AG04449 (cell line): Measurements from ENCODE around the gene ANTXR1.

Source experiments
- CTCF ChIA-PET: fragments of 350-600 bp; formaldehyde crosslinking; extraction: SDS; loops from one replicate; lab custom pipeline; 2021; ENCODE audit warnings: antibody characterized with exemption; lab: Yijun Ruan, JAX
- POLR2A ChIA-PET: fragments of 400-600, 350-600 bp; formaldehyde crosslinking; extraction: SDS; loops from one replicate; lab custom pipeline; 2020; ENCODE audit warnings: antibody characterized with exemption, inconsistent platforms; lab: Yijun Ruan, JAX
- DNase-seq: peaks from one replicate; pipeline ENCODE4 v3.0.0-alpha.2; 2010; ENCODE audit warnings: low read depth, low spot score
- H3K4me3 ChIP-seq: 2 replicates; pipeline ENCODE4 v1.5.1; 2011; ENCODE audit warnings: low read depth, mild to moderate bottlenecking, control low read depth, low read length
- TF ChIP-seq, protein P1 (sequence below): IDR thresholded peaks from one replicate; pipeline ENCODE4 v1.5.1; 2011; ENCODE audit warnings: mild to moderate bottlenecking, moderate library complexity, low read length, control low read depth, inconsistent platforms; ENCODE audit not compliant: insufficient read depth; ENCODE audit errors: missing control alignments

The ANTXR1 gene

DNA sequence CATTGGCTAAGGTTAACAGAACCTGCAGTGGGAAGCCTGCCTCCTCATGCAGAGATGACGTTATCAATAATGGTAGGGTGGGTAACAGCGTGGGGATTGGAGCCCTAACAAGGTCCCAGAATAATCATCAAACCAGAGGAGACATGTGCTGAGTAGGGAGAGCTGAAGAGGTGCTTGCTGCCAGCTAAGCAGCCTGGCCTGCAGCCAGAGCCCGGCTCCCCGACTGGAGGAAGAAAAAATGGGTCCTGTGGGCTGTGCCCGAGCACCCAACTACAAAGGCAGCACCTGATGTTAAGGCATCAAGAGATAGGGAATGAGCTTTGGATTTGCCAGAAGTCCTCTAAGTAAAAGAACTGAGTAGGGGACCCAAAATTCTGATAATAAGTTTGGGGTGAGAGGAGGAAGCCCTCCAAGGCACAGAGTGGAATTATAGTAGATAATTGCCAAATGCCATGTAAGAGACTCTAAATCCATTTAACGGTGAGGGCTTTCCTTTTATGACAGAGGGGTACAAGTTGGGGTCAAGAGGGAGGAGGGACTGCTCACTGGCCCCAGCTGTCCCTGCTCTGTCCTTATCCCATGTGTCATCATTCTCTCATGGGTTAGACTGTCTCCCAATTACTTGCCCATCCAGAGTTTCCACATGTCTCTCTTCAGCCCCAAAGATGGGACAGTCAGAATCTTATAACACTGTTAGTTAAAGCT lies 156.1 kb downstream of the ANTXR1 start:
- TF ChIP-seq, protein P1, sequence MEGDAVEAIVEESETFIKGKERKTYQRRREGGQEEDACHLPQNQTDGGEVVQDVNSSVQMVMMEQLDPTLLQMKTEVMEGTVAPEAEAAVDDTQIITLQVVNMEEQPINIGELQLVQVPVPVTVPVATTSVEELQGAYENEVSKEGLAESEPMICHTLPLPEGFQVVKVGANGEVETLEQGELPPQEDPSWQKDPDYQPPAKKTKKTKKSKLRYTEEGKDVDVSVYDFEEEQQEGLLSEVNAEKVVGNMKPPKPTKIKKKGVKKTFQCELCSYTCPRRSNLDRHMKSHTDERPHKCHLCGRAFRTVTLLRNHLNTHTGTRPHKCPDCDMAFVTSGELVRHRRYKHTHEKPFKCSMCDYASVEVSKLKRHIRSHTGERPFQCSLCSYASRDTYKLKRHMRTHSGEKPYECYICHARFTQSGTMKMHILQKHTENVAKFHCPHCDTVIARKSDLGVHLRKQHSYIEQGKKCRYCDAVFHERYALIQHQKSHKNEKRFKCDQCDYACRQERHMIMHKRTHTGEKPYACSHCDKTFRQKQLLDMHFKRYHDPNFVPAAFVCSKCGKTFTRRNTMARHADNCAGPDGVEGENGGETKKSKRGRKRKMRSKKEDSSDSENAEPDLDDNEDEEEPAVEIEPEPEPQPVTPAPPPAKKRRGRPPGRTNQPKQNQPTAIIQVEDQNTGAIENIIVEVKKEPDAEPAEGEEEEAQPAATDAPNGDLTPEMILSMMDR, result no peak

DNA sequence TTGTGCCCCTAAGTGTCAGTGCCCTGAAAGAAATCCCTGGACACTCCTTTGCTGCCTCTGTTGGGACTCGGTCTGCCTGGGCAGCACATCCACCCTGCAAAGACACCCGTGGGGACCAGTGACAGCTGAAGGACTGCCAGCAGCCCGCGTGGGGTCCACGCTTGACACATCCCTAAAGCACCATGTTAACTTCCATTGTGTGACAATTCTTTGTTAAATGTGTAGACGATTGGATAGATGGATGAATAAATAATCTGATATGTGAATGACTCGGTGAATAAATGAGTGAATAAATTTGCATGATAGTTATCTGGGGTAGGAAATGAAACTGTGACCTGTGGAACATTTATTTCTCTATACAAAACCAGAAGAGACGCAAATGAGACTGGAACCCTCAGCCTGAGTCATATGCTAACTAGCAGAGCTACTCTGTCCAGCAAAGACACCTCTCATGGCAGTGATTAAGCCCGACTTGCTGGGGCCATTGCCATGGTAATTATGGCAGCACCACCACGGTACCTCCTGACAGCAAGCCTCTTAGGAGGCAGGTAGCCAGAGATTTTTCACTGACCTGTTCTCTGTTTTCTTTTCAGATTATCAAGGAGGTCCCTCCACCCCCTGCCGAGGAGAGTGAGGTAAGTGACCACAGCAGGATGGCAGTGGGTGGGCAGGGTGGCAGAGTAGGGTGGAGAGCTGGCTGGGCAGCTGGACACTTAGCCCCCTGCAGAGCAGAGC lies 156.8 kb downstream of the ANTXR1 start:
- TF ChIP-seq, protein P1, result no peak
- DNase-seq, result no peak
- CTCF ChIA-PET, result no interaction called here
- POLR2A ChIA-PET, result interaction anchor here (1.4 kb wide), 1 partner anchor 23 kb away, joined by 3 read pairs; no protein-coding TSS in a partner anchor
- no peak overlapping the region for H3K4me3 ChIP-seq

More for the DNA sequence above, 156.1 kb downstream of the ANTXR1 start:
- POLR2A ChIA-PET, result no interaction called here
- CTCF ChIA-PET, result no interaction called here
- DNase-seq, result no peak
- H3K4me3 ChIP-seq, result no peak overlapping the region

- CTCF ChIA-PET, result no interaction called here
- H3K4me3 ChIP-seq, result no peak overlapping the region
- DNase-seq, result no peak
- POLR2A ChIA-PET, result interaction anchor here (1.4 kb wide), 1 partner anchor 22 kb away, joined by 3 read pairs; no protein-coding TSS in a partner anchor
- TF ChIP-seq, protein P1, result no peak
These were observed 157.7 kb downstream of the ANTXR1 start for GRCh38 chr2:69170661-69171060.

- ChIA-PET CTCF (interaction anchor here (0.6 to 1.4 kb wide), 3 partner anchors 8 to 25 kb away, joined by 3 to 4 read pairs (median 4); no protein-coding TSS in a partner anchor), POLR2A (no interaction called here)
- DNase-seq, result no peak
- H3K4me3 ChIP-seq, result no peak overlapping the region
- TF ChIP-seq, protein P1, result no peak
These were observed 158.3 kb downstream of the ANTXR1 start for GRCh38 chr2:69171116-69171896.

DNA sequence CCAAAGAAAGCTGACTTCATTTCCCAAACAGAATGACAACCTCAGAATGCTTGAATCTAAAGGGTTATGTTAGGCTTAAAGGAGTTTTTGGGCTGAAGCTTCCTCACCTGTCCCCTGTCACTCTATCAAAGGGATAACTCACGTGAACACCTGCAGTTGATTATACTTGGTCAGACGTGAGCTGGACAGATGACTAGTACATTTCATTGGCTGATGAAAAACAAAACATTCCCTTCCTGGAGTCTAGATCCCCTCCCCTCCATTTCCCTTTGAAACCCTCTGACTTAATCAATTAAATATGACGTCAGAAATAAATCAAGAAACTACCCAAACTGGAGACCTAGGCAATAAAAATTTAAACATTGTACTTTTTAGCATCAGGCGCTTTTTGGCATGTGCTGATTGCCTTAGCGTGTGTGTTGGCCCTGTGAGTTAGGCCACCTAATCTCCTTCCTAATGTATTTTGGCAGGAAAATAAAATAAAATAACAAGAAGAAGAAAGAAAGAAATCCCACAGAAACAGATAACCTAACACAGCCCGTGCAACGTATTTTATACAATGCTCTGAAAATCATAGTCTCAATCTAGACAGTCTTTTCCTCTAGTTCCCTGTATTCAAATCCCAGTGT lies 159.0 kb downstream of the ANTXR1 start:
- ChIA-PET CTCF (interaction anchor here (0.6 to 1.4 kb wide), 4 partner anchors 7 to 25 kb away, joined by 3 to 6 read pairs (median 4); no protein-coding TSS in a partner anchor), POLR2A (no interaction called here)
- H3K4me3 ChIP-seq, result no peak overlapping the region
- no peak for DNase-seq
- TF ChIP-seq, protein P1, result no peak
